Hematopoietic multipotent progenitor cell (in vitro differentiated cells): ENCODE data around the gene CLTRN. TPM values are rescaled to one million over a fixed set of nuclear protein-coding genes. Genes with fewer than 3 reads are reported as not detected.
"Not testable (repeated sequence)": the region's sequence is repeated elsewhere in the genome, so short reads cannot be mapped to it uniquely, and the experiment has no call there.

Source experiments
- DNase-seq, 3 donors: peaks; one replicate each; pipeline ENCODE4 v3.0.0-alpha.2; 2011 to 2015; ENCODE audit warnings: low read depth in 2 of 3, low spot score in 2 of 3
- total RNA-seq: library from RNA; depleted of rRNA; stranded (reverse); fragments of >200 nt; gene quantifications from one replicate; pipeline ENCODE4 v1.2.3, GENCODE V29; 2012

CLTRN gene
- total RNA-seq, 1 donor: 0.27 TPM

DNA sequence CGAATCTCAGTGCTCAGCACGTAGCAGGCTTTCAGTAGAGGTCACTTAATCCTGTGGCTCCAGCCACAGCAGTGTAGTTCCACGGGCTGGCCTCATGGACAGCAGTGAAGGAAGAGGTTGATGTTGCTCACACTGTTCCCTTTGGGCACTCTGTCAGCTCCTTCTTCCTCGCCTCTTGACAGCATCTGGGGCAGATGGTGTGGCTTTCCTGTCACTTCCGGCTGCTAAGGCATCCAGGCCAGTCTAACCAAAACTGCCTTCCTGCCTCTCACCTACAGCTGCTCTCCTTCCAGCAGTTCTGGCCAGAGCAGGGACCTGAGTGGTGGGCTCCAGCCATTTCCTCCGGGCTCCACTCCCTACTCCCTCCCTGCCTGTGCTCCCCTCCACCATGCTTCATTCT is 9.8 kb downstream of the CLTRN start:
- not testable (repeated sequence) for DNase-seq

DNA sequence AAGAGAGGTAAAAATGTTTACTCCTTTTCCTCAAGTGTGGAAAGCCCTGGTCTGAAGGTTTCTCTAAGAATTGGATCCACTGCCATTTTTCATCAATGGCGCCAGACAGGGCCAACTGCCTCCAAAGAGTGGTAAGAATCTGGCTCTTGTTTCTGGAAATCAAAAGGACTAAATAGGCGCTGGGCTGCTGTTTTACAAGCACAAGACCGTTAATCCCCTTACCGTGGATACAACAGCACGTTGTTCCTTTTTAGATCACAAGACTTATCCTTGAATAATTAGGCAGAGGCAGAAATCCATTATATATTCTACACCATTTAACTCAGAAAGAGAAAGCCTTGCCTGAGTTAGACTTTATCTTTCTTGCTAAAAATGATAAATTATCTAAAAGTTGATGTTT is 10.6 kb downstream of the CLTRN start:
- DNase-seq: no peak

DNA sequence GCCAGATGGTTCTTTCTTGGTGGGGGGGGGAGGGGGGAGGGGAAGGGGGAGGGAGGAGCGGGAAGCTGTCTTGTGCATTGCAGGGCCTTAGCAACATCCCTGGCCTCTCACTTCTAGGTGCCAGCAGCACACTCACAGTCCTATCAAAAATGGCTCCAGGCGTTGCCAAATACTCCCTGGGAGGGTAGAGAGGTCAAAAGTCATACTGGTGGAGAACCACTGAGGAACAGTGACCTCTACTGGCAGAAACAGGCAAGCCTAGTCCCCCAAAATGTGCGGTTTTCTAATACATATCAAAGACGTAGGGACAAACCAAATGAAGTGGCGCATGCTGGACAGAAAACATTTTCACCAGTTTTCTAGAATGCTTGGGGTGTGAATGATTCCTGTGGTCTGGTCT is 17.1 kb downstream of the CLTRN start:
- not testable (repeated sequence) for DNase-seq

DNA sequence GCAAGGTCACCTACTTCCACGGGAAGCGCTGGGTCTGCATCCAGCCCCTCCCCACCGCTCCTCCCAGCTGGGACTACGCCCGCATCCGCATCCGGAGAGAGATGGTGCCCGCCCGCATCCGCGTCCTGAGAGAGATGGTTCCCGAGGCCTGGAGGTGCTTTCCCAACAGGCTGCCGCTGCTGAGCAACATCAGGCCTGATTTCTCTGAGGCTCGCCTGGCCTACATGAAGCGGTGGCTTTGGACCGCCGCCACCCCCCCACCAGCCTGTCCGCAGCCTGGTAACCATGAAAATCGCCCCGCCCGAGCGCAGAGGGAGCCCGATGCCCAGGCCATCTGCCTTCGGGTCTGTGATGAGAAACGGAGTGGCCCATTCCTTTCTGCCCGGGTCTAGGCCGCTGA is 18.1 kb downstream of the CLTRN start:
- no peak for DNase-seq

DNA sequence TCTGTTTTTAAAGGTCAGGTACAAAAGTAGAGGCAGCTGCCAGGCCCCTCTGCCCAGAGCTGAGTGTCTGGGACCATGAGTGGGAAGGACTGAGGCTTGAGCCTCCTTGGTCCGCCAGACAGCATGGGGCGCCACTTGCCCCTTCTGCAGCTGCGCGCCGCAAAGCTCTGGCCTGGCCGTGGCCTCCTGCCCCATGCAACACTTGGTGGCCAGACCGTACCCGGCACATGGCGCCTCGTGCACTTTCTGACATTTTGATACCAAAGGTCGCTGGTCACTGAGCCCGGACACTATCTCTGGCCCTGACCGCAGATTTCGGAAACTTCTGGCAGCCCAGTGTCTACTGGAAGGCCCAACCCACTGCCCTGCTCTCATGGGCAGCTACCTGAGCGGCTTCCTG is 18.6 kb downstream of the CLTRN start:
- DNase-seq: no peak

DNA sequence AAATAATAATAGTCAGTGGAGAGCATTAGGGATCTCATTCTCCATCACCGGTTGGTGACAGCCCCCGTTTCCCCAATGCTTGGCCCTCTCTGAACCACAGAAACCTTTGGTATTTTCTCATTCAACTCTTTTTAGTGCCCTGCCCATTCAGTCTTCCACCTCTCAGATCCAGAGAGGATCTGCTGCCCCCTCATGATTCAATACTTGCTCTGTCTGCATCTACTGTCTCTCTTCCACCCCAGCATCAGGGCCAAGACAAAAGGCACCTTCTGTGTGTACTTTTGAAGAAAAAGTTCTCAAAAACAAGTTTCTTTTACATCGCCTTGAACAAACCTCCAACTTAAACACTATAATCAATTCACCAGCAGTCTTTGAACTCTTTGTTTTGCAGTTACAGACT is 19.3 kb downstream of the CLTRN start:
- no peak for DNase-seq

DNA sequence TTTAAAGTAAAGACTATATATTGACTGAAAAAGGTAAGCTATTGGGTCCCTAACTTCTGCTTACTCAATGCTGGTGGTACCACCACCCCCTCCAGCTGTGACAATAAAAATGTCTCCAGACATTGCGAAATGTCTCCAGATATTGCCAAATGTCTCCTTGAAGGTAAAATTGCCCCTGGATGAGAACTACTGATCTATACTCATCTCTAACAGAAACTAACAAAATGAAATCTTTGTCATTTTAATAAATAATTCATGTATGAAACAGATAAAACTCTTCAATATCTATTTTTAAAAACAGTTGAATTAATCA is 20.1 kb downstream of the CLTRN start:
- no peak for DNase-seq

DNA sequence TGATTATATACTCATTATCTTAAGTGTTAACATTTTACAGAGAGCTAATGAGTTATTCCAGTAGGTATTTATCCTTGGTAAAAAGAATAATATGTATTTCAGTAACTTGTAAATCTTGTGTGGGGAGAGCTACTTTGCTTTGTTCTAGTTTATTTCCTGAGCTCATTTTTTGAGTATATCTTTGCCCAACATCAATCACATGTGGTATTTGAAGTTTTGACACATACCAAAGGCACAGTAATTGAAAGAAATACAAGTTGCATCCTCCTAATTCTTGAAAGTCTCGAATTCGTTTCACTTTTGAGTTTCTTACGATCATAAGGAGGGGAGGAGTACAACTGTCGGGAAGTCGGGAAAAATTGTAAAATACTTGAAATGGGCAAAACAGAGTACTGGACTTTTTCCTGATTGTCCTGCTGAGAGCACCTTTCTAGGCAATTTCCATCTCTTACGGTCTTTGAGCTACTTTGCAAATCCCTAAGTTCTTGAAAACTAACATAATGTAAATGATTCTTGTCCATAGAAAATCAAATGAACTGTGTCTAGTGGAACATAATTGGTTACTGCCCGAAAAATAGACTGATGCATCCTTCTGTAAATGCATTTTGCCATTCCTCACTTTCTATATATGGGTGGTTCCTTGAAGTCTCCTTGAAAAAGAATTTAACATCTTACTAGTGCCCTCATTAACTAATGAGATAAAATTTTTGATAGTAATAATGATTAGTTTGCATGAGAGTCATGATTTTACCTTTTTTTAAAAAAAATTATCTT is 20.6 kb downstream of the CLTRN start:
- DNase-seq: no peak

DNA sequence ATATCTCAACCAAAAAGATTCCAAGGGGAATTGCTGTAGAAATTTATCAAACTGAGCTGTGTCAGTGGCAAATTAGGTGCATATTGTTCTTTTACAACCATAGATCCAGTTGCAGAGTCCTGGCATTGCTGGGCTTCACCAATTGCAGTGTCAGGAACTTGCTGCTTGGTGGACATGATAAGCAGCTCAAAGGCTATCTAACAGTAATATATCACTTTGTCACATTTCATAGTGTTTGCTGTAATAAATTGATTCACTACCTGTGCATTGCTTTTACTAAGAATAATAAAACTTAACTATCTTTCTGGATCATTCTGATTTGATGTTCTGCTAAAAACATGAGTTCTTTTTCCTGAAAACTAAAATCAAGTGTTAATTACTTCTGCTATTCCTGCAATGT is 33.0 kb downstream of the CLTRN start:
- no peak for DNase-seq

DNA sequence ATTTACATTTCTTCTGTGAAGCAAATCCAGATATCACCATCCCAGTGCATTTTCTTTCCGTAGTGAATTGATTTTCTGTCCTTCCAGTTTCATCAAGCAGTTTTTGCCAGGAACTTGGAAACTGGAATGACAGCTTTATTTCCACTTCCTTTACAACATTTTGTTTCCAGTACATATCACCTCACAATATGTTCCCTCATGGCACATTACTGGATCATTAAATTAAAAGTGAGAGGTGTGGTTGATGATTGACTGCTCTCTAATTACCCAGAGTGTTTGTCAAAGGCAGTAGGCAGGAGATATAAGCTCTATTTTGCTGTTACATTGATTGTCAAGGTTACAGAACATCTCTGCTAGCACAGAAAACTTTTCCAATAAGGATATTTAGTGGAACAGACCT is 41.6 kb downstream of the CLTRN start:
- no peak for DNase-seq

DNA sequence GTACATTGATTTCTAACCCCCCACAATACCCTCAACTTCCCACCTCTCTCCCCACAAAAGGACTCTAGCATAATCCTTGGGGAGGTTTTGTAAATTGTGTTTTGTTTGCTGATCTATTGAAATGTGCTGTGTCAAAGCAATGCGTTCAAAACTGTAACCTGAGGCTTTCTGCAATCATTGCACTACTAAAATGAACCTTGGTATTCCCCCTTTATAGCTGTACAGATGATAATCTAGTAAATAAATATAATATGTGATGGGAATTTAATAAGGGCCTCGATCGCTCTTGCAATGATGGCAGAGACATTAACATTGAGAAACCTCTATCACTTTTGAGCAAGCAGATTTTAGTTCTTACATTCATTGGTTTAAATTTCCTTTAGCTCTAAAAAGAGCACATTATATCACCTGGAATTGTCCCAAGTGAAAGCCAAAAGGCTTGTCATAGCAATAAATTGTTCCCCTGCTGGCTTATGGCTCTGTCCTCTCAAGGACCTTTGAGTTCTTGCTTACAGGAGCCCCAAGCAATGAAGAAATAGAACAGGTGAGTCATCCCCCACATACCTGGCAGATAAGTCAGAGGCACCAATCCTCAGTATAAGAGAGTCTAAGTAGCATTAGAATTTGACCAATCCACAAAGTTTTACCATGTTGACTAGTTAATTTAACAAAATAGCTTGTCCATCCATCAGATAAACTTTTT is 45.4 kb downstream of the CLTRN start:
- DNase-seq: no peak

DNA sequence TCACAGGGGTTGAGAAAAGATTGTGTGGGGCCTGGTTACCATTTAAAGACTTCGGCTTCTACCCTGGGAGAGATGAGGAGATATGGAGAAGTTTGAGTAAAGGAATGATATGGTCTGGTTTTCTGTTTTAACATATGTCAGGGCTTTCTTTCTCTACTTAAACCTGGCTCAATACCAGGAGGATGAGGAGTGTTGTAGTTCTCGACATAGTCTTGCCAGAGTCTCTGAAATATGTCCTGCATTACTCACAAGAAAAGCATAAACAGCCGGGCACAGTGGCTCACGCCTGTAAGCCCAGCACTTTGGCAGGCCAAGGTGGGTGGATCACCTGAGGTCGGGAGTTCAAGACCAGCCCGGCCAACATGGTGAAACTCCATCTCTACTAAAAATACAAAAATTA is 47.5 kb downstream of the CLTRN start:
- no peak for DNase-seq

DNA sequence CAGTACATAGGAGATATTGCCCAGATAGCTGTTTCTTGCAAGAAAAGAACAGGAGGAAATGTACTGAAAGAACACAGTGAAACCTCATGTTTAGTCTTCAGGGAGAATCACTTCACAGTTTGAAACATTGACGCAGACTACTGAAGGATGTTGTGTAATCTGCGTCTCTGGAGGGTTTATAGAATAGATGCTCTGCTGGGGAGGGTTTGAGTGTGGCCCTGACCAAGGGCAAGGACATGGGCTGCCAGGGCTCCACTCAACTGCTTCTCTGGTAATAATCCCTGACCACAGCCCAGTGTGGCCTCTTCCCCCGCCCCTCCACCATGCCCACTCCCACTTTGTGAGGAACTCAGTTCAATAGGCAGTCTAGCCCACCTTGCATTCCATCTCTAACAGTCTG is 48.1 kb downstream of the CLTRN start:
- DNase-seq: no peak

DNA sequence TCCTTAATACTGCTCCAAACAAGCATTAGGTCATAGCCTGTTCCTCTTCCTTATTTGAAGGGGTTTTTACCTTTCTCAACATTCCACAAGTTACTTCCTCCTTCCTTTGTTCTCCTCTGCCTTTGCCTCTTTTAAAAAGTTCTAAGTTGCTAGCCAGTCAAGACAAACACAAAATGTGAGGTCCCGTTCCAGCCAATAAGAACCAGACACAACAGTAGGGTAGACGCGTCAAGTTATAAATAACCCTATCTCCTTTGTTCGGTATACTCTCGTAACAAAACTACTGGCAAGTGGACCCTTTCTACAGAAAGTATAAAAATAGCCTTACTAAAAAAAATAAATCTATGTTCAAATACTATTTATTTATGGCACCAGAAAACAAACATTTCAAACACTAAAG is 57.5 kb downstream of the CLTRN start:
- no peak for DNase-seq

DNA sequence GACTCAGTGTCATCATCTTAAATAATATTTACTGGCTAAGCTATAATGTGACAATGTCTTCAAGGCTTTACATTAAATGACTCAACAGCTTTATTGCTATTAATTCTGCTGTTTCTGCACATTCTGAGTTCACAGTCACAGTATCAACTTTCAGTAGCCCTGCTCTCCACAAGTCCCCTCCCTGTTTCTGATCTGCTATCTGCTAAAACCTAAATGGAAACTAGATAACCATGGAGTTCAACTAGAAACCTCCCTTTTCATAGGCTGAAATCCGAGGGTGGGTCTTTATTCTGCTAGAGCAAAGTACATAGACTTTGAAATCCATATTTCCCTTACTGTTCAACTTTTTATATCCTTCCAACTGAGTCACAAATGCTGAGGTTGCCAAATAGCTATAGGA is 58.5 kb downstream of the CLTRN start:
- no peak for DNase-seq

DNA sequence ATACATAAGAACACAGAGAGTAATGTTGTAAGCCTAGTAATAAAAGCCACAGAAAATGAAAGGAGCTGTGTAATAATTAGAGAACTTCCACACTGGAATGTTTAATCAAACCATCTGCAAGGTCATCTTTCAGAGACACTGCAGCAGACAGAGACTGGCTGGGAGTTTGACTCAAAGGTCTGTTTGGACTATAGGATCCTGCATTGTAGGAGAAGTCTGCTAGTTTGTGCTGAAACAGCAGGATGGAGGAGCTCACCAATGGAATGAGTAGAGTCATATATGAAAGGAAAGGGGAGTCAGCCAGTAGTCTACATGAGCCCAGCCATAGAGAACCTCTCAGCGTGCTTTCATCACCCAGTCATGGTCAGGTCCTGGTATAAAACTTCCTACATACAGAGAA is 59.4 kb downstream of the CLTRN start:
- DNase-seq: no peak

DNA sequence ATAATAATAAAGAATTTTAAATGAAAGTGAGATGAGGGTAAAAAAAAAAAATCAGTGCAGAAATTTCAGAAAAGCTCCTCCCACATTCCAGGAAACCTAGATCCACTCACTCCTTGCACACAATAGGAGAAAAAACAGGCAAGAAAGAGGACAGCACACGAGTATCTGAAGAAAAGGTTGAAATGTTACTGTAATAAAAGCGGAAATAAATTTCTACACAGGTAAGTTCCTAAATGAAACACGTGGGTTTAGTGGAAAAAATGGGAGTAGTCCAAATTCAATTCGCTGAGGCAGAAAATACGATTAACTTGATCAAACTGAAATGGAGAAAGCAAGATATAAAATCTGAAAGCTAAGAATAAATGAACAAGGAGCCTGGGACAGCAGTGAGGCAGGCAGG is 61.8 kb downstream of the CLTRN start:
- DNase-seq: no peak

DNA sequence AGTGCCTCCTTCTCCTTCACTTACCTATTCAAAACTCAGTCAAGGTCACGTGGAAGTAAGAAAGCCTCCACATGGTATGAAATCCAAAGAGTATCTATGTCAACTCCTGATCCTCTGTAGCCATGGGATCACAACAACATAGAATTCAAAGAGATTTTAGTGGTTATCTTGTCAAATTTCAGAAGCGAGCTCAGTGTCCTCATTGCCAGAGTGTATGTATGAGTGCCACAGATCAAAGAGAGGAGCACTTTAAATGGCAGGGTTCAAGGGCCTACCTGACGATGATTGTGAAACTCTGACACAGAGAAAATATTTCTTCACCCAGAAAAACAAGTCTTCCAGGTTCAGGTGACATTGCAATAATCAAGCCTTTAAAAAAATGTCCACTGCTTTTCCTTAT is 62.7 kb downstream of the CLTRN start:
- DNase-seq: no peak

DNA sequence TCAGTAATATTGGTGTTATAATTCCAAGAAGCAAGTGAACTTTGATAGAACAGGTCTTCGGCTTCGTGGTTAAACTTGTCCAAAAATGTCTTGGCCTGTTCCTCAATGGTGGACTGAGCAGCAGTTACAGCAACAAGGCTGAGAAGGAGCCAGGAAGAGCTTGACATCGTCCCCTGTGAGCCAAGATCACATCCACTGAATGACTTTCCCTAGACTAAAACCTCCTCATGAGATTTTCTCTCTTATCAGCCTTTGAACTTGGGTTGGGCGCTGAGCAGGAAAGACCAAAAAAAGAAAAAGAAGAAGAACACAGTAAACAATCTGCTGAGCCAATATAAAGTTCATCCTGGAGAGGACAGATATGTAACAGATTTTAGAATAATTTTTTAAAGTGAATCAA is 63.9 kb downstream of the CLTRN start, which contains the start of gene ACE2:
ACE2 (minus strand) TSS at position 216 of the 400 bp plus-strand sequence; CDS start at position 167, 49 bp downstream.
- no peak for DNase-seq

DNA sequence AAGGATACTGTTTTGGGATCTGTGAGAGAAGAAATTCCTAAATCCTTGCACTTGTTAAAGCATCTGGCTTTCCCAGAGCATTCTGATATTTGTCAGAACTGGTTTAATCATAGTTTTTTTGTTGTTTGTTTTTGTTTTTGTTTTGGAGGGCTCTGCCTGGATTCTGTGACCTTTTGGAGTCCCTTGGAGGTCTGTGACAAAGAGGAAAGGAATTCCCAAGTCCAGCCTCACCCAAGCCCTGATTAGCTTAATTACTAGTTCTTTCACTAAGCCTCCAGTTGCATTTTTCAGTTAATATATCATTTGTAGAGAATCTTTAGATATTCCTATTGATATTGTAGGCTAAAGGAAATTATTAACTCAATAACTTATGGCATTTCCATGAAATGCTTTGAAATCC is 64.6 kb downstream of the CLTRN start:
- DNase-seq: no peak

DNA sequence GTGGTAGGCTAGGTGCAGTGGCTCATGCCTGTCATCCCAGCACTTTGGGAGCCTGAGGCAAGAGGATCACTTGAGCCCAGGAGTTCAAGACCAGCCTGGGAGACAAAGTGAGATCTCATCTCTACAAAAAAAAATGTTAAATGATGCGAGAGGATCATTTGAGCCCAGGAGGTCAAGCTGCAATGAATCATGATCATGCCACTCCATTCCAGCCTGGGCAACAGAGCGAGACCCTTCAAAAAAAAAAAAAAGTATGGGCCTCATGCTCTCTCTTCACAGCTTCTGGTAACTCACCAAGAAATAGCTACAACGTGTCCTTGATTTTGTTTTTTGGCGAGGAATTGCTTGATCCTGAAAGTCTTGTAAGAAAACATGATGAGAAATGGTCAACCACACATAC is 65.1 kb downstream of the CLTRN start:
- DNase-seq: no peak

DNA sequence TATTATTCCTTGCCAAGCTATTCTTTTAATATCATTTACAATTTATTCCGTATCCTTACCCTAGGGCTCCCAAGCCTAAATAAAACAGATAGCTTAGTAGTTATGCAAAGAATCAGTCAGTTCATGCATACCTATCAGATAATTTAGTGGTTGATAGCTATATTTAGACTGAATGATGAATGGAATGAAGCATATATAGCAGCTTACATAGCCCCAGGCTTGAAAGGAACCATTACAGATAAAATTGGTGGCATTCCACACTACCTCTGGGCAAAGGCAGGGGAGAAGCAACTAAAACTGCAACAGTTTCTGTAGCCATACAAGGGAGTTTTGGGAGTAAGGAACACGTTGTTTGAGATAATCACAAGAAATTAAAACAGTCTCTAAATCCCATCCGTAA is 66.6 kb downstream of the CLTRN start:
- DNase-seq: no peak

DNA sequence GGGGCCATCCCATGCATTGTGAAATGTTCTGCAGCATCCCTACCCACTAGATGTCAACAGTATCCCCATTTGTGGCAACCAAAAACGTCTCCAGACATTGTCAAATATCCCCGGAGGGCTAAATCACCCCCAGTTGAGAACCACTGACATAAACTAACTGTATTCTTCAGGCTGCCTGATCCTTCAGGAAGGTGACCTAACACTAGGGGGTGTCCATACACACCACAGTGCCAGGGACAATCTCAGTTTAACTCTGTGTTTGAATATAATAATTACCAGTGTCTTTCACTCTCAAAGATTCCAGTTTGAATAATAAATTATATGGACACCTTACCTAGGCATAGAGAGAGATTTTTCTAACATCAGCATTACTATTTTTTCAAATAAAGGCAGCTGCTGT is 70.2 kb downstream of the CLTRN start:
- no peak for DNase-seq
